Stimulated activated CD8-positive, alpha-beta memory T cell treated with anti-CD3 and anti-CD28 coated beads, Interleukin-15, amount 100 ng/mL, for 48 hours (primary cell): ENCODE data around the gene ATXN7L1.
"Not testable (repeated sequence)": the region's sequence is repeated elsewhere in the genome, so short reads cannot be mapped to it uniquely, and the experiment has no call there.

Experiments used
- DNase-seq, 2 donors: peaks; one replicate each; pipeline ENCODE4 v3.0.0-alpha.2; 2020; ENCODE audit warnings: low read depth in 2 of 2

Gene ATXN7L1

DNA sequence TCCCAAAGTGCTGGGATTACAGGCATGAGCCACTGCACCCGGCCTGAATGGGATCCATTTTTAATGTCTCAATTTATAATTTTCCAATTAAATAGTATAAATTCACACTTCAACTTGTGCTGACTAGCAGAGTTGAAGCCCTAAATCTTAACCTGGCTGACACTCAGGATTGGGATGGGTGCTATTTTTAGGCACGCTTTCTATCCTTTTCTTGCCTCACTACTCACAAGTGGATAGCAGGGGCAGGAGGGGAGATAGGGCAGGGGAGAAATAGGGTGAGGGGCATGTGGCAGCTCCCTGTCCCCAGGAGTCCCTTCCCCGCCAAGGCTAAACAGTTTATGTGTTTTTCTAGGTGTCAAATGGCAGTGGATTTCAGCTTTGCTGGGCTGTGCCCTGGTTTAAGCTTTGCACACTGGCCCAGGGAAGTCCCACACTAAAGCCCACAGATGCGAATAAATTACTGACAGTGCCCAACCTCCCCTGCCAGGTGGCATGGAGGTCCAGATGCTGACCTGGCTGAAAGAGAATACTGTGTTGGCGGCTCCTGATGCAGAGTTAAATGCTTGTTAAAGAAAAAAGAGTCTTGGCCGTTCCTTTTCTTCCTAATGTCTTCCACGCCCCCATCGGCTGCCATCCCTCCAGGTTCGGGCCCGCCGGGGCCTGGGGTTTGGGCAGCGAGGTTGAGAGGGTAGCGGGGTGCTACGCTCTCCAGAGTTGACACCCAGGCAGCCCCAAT is 259.0 kb downstream of the ATXN7L1 start:
- DNase-seq, result no peak

GRCh38 chr7:105614341-105614840 is 262.0 kb downstream of the ATXN7L1 start:
- no peak for DNase-seq

- DNase-seq, result no peak
These were observed 262.6 kb downstream of the ATXN7L1 start for GRCh38 chr7:105613611-105614330.

GRCh38 chr7:105612806-105613205 is 263.6 kb downstream of the ATXN7L1 start:
- no peak for DNase-seq

- DNase-seq, result no peak
These were observed 264.3 kb downstream of the ATXN7L1 start for GRCh38 chr7:105611856-105612775.

- no peak for DNase-seq
These were observed 266.1 kb downstream of the ATXN7L1 start for GRCh38 chr7:105610165-105610930.

DNA sequence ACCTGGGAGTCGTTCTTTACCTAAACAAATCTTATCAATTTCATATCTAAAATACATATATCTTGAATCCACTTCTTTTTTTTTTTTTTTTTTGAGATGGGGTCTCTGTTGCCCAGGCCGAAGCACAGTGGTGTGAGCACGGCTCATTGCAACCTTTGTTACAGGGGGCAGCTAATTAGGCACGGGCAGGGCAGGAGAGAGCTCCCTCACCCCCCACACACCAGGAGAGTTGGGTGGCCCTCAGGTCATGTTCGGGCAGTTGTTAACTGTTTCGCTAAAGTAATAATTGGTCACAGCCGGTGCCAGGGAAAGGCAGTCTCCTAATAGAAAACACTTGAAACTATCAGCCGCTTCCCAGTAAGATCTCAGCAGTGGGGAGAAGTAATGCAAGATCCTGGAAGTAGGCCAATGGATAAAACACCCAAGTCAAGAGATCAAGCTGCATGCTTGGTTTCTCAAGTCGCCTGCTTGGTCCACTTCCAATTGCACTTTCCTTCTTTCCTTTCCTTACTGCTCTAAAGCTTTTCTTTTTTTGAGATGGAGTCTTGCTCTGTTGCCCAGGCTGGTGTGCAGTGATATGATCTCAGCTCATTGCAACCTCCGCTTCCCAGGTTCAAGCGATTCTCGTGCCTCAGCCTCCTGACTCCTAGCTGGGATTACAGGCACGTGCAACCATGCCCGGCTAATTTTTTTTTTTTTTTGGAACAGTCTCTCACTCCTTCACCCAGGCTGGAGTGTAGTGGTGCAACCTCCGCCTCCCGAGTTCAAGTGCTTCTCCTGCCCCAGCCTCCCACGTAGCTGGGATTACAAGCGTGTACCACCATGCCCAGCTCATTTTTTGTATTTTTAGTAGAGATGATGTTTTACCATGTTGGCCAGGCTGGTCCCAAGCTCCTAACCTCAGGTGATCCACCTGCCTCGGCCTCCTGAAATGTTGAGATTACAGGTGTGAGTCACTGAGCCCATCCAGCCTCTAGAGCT is 273.8 kb downstream of the ATXN7L1 start:
- DNase-seq, result no peak

- no peak for DNase-seq
These were observed 275.5 kb downstream of the ATXN7L1 start for GRCh38 chr7:105600720-105601550.

GRCh38 chr7:105599551-105599950 is 276.8 kb downstream of the ATXN7L1 start:
- DNase-seq, result no peak

GRCh38 chr7:105599080-105599479 is 277.3 kb downstream of the ATXN7L1 start:
- DNase-seq, result not testable (repeated sequence)

DNA sequence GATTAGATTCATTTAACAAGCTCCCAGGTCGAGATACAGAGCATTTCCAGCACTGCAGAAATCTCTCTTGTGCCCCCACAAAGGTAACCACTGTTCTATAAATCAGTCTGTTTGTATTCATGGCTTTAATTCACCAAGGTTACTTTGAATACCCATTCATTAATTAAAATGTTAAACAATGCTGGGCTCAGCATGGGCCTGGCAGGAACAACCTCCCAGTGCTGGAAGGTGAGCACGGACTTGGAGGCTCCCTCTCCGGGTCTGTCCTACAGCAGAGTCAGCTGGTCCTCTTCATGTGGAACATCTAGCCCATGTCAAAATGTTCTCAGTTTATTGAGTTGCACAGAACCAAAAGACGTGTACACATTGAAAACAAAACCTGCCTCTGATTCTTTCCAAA is 279.5 kb downstream of the ATXN7L1 start:
- no peak for DNase-seq

DNA sequence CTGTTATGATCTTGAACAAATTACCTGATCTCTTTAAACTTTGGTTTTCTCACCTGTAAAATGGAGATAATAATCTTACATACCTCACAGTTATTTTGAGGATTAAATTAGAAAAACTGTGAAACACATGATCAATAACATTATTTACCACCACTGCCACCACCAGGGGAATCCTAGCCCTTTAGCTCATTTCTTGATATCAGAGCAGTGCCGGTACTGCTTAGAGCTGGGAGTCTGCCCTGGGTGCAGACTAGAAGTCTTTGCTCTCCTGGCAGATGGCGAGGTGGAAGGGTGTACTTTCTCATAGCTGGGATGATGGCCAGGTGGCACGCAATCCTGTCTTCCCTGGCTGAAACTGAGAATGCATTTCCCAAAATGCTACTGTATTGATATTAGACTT is 282.4 kb downstream of the ATXN7L1 start:
- DNase-seq, result no peak

GRCh38 chr7:105591522-105591921 is 284.9 kb downstream of the ATXN7L1 start:
- no peak for DNase-seq

GRCh38 chr7:105590793-105591192 is 285.6 kb downstream of the ATXN7L1 start:
- DNase-seq, result no peak

- DNase-seq, result peak; percentile 31 to 40
These were observed 286.9 kb downstream of the ATXN7L1 start for GRCh38 chr7:105589356-105590077.

GRCh38 chr7:105587909-105588635 is 288.3 kb downstream of the ATXN7L1 start:
- peak in 1 of 2 donors; percentile 14 for DNase-seq

- no peak for DNase-seq
These were observed 290.4 kb downstream of the ATXN7L1 start for GRCh38 chr7:105585850-105586500.
